NCI-H1694 (cell line): ENCODE data around the gene THAP3.

Experiments used
- DNase-seq: peaks from one replicate; lab custom pipeline; 2025; lab: John Stamatoyannopoulos, UW

THAP3 gene

GRCh38 chr1:6612641-6613360, 11.9 kb upstream of the THAP3 start:
- DNase-seq = peak; percentile 5

GRCh38 chr1:6613361-6614018, 11.2 kb upstream of the THAP3 start, which contains the start of gene PHF13:
Gene PHF13 (plus strand): TSS chr1:6613731. CDS start chr1:6614067, 336 bp downstream.
- DNase-seq = peak; percentile 86

GRCh38 chr1:6614019-6614928, 10.4 kb upstream of the THAP3 start:
- DNase-seq = no peak

GRCh38 chr1:6614929-6615785, 9.5 kb upstream of the THAP3 start:
- DNase-seq = no peak

GRCh38 chr1:6619045-6619444, 5.6 kb upstream of the THAP3 start:
- DNase-seq = no peak

- DNase-seq = no peak
Observed at GRCh38 chr1:6621429-6622391, 3.0 kb upstream of the THAP3 start.

GRCh38 chr1:6622396-6623152, 2.1 kb upstream of the THAP3 start:
- DNase-seq = no peak

- DNase-seq = no peak
Observed at GRCh38 chr1:6623269-6623965, 1.3 kb upstream of the THAP3 start.

- DNase-seq = no peak
Observed at GRCh38 chr1:6625584-6626149, 999 bp downstream of the THAP3 start.

GRCh38 chr1:6627031-6627430, 2.4 kb downstream of the THAP3 start:
- no peak for DNase-seq

GRCh38 chr1:6627841-6628545, 3.3 kb downstream of the THAP3 start:
- no peak for DNase-seq

GRCh38 chr1:6628971-6629479, 4.4 kb downstream of the THAP3 start:
- no peak for DNase-seq

GRCh38 chr1:6630027-6630426, 5.4 kb downstream of the THAP3 start:
- no peak for DNase-seq

GRCh38 chr1:6631058-6631457, 6.4 kb downstream of the THAP3 start:
- DNase-seq = no peak

GRCh38 chr1:6632588-6633514, 8.2 kb downstream of the THAP3 start:
- no peak for DNase-seq

- DNase-seq = peak; percentile 3
Observed at GRCh38 chr1:6634371-6635052, 9.8 kb downstream of the THAP3 start.
